HPDE6-E6E7 (cell line): ENCODE data around the gene CGB7.
A peak's percentile ranks its signal among the peaks of the same experiment; 100 is the strongest.
"Not testable (repeated sequence)": the region's sequence is repeated elsewhere in the genome, so short reads cannot be mapped to it uniquely, and the experiment has no call there.

ENCODE experiments used
- DNase-seq: peaks from one replicate; pipeline ENCODE4 v3.0.0; 2011; ENCODE audit warnings: missing footprints; ENCODE audit errors: extremely low spot score

Gene CGB7

DNA sequence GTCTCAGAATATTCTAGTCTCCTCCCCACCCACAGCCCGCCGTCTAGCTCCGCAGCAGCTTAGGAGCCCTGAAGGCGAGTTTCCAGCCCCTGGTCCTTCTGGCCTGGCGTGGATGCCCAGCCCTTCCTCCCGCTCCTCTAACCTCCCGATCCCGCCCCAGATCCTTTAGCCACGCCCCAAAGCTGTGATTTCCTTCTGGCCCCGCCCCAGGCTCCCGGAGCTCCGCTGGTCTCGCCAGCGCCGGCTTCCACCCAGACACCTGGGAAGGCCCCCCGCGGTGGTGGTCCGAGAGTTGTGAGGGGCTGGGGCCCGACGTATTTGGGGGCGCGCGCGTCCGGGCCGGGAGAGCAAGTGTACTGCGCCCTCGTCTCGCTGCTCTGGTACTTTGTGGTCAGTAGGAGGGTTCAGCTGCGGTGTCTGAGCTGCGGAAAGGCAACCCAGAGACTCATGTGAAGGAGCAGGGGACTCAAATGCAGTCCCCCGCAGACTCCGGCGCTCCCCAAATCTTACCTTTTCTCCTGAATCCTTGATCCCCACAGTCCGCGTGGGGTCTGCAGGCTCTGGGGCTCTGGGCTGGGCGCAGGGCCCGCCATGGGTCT lies at the start of gene CGB7:
Gene CGB7, minus strand, starts transcription at position 114 of the 599 bp plus-strand sequence. CDS start 2,374 bp downstream, outside the sequence.
- peak; percentile 74 for DNase-seq

DNA sequence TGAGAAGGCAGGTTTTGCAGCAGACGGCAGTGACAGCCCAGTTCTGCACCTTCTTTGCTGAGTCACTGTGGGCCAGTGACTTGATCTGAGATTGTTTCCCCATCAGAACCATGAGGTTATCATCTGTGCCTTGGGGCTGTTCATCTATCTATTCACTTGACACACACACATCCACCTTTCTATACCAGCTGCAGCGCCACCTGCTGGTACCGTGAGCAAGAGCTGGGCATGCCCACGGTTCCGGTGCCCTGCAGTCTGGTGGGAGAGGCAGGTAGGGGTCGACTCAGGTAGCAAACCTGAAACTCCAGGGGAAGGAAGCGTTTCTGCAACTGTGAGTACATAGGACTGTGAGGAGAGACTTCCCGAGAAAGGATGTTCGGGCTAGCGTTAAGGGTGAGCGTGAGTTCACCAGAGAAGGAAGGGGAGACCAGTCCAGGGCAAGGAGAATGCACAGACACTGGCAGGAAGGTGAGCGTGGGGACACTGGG lies 49.1 kb upstream of the CGB7 start:
- no peak for DNase-seq

- no peak for DNase-seq
These were observed 46.8 kb upstream of the CGB7 start for GRCh38 chr19:49104229-49104864.

DNA sequence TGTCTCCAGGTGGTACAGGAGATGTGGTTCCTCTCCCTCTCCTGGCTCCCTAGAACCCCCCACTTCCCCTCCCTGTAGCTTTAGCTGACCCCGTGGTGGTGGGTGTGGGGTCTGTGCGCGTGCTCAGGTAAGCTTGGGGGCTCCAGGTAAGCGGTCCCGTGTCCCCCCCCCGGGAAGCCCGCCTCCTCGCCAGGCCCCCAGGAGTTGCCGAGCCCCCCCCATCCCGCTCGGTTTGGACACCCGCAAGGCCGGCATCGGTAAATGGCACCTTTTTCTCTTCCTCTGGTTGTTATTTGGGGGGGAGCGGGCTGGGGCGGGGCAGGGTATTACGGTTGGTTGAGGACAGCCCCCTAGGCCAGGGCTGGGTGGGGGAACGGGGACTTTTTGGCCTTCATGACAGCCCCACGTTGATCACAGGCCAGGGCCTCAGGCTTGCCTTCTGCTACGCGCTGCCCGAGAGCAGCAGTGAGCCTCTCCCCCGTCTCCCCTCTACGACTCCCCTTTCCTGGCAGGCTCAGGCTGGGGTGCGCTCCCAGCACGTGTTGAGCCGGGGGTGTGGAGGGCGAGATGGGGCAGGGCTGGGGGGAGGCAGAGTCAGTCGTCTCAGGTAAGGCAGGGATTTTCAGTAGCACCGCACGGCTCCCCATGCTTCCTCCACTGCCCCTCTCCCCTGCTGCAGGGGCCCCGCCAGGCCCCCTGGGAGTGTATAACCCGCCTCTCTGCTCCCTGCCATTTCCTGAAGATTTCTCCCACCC lies 46.0 kb upstream of the CGB7 start:
- no peak for DNase-seq

GRCh38 chr19:49102303-49102702 lies 44.8 kb upstream of the CGB7 start:
- no peak for DNase-seq

DNA sequence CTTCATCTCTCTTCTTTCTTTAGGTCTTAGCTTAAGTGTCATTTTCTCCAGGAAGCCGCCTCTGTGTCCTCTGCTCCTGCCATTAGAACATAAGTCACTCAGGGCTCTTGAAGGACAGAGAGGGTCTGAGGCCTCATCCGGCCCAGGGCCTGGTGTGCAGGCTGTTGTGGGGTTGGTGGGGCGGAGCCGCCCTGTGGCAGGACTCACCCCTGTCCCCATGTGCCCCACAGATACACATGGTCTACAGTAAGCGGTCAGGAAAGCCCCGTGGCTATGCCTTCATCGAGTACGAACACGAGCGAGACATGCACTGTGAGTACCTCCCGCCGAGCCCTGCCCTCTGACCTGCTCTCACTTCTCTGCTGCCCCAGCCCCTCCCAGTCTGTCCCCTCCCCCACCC lies 43.6 kb upstream of the CGB7 start:
- DNase-seq = no peak

GRCh38 chr19:49098795-49099194 lies 41.2 kb upstream of the CGB7 start:
- DNase-seq = no peak

DNA sequence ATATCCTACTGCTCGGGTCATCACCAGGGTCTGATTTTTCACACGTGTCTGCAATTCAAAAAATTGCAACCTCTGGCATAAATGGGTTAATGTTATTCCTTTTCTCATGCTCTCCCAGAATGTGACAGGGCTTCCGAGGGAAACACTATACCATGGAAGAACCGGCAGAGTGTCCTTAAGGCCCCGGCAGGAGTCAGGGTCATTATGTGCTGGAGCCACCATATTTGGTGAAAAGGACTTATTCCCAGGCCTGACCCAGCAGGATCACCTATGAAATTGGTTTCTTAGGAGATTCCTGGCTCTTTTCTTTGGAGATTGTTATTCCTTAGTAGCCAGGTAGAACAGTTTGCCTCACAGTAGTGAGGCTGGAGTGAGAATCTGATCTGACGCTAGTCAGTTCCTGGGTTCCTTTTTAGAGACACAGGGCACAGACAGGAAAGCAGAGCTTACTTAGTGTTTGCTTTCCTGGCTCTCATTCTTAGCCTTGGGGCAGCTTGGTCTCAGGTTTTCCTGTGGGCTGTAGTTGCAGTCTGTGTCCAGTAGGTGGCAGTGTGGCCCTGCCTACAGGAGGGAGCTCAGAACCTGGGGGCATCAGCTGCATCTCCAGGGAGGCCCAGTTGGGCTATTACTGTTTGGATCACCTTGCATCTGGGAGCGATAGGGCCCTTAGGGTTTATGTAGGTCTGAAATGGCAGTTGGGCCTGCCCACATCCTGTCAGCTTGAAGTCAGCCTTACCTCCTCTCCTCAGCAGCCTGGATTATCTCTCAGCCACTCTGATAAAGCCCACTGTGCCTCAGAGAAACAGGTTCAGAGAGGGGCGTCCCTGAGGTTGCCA lies 40.1 kb upstream of the CGB7 start:
- no peak for DNase-seq

DNA sequence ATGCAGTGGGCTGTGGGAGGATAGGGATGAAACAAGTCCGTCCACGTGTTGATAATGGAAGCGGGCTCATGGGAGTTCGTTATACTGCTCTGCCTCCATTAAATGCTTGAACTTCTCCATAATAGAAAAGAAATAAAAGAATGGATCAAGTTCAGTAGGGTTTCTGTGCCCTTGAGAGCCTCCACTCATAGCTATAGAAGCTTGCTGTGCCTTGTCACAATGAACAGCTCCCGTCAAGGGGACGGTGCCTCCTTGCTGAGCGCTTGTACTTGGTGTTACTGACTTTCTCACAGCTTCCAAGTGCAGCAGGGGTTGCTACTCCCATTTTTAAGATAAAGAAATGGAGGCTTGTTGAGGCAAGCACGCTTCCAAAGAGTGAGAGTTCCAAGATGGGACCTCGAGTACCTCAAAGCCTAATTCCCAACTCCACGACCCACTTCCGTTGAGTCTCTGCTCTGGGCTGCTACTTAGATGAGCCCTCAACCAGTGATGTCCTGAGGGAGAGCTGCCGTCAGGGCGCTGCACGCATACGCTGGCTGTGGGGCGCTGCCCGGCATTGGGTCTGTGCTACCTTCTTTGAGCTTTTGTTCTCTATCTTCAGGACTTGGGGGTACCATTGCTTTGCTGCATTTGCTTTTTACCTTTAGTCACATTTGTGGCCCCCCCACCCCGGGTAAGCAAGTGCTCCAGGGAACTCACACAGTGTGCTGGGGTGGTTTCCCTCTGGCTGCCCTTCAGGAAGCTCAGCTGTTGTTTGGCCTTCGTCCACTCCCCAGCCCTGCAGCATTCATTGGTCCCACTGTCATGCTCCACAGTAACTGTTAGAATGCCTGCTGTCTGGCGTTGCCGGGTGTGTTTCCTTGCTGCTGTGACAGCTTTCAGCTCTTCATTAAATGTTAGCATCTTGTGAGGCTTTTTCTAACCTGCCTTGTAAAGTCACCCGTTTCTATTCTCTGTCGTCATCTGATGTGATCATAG lies 37.2 kb upstream of the CGB7 start:
- no peak for DNase-seq

GRCh38 chr19:49092686-49093085 lies 35.1 kb upstream of the CGB7 start:
- DNase-seq = no peak

DNA sequence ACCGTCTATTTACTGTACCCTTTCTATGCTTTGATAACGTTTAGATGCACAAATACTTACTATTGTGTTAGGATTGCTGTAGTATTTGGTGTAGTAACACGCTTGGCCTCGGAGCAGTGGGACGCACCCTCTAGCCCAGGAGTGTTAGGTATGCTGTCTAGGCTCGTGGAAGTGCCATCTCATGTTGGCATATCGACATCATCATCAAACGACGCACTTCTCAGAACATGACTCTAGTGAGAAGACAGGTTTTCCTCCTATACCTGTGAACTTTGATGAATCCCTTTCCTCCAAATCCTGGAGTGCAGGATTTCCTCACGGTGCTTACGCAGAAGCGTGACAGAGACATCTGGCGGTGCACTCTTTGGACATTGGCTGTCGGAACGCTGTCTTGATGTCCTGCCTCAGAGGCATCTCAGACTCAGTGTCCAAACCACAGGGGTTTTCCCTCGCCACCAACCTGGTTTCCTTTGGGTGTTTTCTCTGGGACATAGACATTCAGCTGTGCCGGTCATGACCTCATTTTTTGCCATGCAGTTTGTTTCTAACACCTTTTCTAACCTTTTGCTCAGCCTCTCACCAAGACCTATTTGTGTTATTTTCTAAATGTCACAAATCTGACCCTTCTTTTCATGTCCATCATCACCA lies 34.0 kb upstream of the CGB7 start:
- no peak for DNase-seq

- DNase-seq = no peak
These were observed 28.7 kb upstream of the CGB7 start for GRCh38 chr19:49086296-49086695.

- no peak for DNase-seq
These were observed 28.3 kb upstream of the CGB7 start for GRCh38 chr19:49085868-49086232.

GRCh38 chr19:49085020-49085867 lies 27.7 kb upstream of the CGB7 start, which contains the start of gene SNRNP70:
SNRNP70 (plus strand) TSS chr19:49085451; CDS start chr19:49086415, 964 bp downstream.
- DNase-seq = peak; percentile 100

DNA sequence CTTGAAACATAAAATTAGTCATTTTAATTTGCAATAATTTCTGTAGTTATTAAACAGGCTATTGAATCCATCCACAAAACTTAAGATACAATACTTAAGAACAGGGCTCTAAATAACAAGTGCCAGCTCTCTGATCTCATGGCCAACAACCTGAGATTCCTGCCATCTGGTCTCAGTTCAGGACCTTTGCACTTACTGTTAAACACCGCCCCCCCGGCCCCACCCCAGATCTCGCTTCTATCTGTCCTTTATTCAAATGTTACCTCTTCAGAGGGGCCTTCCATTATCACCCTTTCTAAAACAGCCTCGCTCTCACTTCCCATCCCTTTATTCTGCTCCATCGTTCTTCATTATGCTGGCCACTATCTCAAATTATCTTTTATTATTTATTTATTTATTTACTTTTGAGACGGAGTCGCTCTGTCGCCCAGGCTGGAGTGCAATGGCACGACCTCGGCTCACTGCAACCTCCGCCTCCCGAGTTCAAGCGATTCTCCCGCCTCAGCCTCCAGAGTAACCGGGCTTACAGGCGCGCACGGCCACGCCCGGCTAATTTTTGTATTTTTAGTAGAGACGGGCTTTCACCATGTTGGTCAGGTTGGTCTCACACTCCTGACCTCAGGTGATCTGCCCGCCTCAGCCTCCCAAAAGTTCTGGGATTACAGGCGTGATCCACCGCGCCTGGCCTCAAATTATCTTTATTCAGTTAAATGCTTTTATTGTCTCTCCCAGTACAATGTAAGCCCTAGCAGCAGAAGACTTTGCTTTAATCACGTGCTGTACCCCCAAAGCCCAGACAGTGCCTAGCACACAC lies 26.9 kb upstream of the CGB7 start:
- DNase-seq = no peak

- DNase-seq = no peak
These were observed 23.7 kb upstream of the CGB7 start for GRCh38 chr19:49081273-49081672.

DNA sequence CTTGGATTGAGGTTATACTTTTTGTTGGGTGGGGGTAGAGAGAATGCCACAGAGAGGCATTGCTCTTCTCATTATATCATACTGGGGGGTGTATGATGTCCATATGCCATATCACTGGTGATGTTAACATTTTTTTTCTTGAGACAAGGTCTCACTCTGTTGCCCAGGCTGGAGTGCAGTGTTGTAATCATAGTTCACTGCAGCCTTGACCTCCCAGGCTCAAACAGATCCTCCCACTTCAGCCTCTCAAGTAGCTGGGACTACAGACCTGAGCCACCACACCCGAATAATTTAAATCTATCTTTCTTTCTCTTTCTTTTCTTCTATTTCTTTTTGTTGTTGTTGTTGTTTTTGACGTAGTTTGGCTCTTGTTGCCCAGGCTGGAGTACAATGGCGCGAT lies 22.8 kb upstream of the CGB7 start:
- no peak for DNase-seq

DNA sequence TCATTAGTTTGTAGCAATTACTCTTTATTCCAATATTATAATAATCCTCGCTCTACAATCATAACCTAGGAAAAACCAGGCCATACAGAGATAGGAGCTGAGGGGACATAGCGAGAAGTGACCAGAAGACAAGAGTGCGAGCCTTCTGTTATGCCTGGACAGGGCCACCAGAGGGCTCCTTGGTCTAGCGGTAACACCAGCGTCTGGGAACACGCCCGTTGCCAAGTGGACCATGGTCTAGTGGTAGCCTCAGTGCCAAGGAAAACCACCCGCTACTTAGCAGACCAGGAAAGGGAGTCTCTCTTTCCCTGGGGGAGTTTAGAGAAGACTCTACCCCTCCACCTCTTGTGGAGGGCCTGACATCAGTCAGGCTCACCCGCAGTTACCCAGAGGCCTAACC lies 17.3 kb upstream of the CGB7 start:
- not testable (repeated sequence) for DNase-seq
